HG02973 (cell line): ENCODE results near the gene WWOX.

Experiments
- ATAC-seq: cut with Tn5 transposase; IDR thresholded peaks from one replicate; pipeline ENCODE4 v1.9.1; 2021; ENCODE audit warnings: moderate library complexity; ENCODE audit not compliant: unreplicated experiment

The WWOX gene

GRCh38 chr16:78220571-78220970 is 121.1 kb downstream of the WWOX start:
- ATAC-seq: no peak

- no peak for ATAC-seq
Observed at GRCh38 chr16:78221892-78222291, 122.4 kb downstream of the WWOX start.

GRCh38 chr16:78224342-78224741 is 124.9 kb downstream of the WWOX start:
- no peak for ATAC-seq

DNA sequence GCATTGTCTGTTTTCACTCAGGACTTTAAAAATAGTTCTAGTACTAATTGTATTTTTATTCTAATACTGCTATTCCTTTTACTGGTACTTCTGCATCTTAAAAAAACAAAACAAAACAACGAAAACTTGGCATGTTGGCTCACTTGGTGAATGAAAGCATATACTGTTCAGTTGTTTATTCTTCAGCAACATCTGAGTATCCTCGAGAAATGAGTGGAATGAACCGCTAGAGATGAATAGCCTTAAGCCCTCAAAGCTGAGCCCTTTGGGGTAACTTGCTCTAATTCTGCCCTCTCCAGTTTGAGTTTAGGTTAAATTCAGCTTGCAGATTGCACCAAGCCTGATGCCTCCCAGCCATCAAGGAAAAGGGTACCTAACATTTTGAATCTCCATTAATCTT is 126.5 kb downstream of the WWOX start:
- ATAC-seq: no peak

DNA sequence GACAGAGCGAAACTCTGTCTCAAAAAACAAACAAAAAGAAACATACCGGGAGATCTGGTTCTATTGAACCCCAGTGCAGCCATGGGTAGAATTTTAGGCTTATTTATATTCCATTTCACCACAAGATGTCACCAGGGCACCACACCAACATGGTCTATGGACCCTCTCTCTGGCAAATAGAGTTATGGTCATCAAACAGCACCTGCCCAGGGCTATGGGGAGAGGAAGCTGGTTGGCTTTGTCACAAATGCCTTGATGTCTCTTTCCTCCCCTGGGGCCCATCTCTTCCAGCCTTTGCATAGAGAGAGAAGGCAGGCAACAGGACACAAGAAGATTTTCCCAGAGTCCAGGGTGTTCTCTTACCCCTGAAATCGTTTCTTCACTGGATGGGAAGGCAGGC is 128.4 kb downstream of the WWOX start:
- no peak for ATAC-seq

GRCh38 chr16:78228704-78229103 is 129.2 kb downstream of the WWOX start:
- ATAC-seq: no peak

DNA sequence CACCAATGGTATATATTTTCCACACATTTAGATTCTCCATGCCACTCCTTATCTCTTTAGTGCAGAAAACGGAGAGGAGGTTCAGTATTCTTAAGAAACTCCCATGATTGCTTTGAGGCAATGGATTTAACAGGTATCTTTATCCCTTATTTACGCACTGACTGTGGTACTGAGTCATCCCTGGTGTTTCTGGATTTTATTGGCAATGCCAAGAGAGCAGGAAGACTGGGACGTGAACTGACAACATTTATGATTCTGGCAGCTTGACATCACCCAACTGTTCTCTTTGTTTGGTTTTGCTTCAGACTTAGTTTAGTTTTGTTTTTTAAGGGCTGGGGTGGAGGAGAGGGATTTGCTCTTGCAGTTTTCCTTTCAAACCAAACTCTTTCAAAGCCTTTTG is 131.4 kb downstream of the WWOX start:
- ATAC-seq: no peak

DNA sequence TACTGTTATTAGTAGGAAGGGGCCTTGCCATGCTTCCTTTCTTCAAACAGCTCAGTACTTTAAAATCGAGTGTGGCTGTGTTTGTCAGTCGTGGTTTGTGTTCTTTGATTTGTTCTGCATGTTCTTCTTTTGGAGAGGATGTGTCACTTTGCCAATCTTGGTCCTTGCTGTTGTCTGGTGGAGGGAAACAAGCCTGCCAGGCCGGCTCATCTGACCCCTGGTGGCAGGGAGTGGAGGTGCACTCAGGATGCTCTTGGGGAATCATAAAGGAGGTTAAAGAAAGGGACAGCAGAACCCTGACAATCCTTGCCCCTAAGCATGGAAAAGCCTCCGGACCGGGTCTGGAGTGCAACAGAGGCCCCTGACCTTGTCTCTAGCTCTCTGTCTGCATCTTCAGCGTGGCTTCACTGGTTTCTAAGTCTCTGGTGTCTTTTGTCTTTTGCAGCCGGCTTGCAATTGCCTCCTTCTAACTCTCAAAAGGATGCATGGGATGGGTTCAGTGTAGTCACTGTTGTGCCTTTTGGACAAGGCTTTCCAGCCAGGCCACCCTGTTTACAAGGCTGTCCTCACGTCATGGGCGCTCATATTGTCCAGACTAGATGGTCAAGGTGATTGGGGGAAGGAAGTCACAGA is 135.8 kb downstream of the WWOX start:
- ATAC-seq: peak; percentile 98

DNA sequence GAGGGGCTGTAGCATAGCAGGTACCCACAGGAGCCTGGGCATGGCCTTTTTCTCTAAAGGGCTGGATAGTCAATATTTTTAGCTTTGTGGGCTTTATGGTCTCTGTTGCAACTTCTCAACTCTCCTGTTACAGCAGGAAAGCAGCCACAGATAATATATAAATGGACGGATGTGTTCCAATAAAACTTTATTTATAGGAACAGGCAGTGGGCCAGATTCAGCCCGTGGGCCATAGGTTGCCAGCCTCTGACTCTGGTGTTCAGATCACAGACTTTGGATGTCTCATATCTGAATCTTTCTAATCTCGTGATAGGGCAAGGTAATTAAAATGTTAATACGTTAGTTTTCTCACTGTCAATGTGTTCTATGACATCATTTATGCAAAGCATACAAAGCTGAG is 136.4 kb downstream of the WWOX start:
- ATAC-seq: no peak

DNA sequence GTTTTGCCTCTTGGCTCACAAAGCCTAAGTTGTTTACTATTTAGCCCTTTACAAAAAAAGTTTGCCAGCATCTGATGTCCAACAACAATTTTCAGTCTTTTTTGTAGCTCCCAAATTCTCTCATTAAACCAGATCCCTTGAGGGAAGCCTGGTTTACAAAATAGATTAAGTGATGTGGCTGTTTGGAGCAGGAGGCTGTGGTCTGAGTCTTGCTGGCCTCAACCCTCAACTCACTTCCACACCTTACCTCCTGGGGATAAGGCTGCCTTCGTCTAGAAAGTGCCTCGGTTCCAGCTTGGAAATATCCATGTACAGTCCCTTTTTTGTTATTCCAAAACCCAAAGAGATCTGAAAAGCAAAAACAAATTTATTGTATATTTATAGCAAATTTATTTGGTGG is 138.4 kb downstream of the WWOX start:
- ATAC-seq: no peak

DNA sequence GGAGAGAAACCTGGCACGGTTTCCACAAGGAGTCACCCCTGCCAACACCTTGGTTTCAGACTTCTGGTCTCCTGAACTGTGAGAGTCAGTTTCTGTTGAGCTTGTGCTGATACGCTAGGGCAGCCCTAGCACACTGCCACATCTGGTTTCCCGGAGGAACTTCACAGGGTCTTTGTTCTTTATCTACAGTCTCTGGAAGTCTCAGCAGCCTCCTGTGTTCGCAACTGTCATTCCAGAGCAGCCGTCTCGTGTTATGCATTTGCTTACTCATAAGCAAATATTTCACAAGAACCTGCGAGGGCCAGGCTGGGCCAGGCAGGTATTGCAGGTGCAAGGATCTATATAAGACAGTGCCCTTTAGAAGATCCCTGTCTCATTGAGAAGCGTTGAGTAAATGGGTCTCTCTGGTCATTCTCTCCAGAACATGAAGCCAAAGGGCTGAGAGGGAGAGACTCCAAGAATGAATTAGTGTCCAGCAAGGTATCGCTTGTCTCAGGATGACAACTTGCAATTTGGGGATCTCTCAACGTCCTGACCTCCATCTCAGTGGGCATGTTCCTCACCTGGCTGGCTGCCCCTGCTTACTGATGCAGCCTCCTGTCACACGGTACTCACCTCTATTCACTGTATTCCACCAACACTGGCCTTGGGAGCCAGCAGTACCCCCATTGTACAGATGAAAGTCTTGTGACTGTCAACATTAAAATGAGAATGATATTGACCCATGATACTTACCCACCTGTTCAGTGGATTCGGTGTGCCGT is 141.2 kb downstream of the WWOX start:
- no peak for ATAC-seq

- ATAC-seq: no peak
Observed at GRCh38 chr16:78242239-78242630, 142.8 kb downstream of the WWOX start.

DNA sequence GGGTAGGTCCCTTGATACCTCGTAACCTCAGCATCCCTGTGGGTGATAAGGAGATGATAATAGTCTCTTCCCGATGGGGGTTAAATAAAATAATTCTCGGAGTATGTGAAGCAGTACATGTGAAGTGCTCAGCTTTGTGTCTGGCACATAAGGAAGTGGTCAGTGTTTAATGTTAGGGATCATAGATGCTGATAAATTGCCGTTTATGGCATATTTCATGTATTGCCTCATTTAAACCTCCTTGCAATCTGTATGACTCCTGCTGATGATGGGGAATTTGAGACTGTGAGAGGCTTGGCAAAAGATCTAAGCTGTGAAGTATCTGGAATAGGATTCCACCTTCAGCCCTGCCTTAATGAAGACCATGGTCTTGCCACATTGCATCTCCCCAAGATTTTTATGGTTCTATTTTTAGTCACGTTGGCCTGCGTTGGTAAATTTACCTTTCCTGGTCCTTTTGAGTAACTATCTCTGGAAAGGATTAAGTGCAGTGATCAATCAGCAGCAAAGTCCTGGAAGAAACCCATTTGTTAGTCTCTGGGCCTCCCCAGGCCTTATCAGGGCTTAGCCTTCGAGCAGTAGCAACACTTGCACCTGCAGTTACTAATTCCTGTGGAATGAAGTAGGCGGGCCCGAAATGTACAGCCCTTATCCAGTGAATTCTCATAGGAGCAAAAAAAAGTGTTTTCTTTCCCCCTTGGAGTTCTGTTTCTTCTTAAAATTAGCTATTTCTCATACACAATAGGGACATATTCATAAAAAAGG is 144.9 kb downstream of the WWOX start:
- ATAC-seq: no peak

- ATAC-seq: no peak
Observed at GRCh38 chr16:78246559-78246958, 147.1 kb downstream of the WWOX start.

- ATAC-seq: no peak
Observed at GRCh38 chr16:78249056-78249455, 149.6 kb downstream of the WWOX start.

DNA sequence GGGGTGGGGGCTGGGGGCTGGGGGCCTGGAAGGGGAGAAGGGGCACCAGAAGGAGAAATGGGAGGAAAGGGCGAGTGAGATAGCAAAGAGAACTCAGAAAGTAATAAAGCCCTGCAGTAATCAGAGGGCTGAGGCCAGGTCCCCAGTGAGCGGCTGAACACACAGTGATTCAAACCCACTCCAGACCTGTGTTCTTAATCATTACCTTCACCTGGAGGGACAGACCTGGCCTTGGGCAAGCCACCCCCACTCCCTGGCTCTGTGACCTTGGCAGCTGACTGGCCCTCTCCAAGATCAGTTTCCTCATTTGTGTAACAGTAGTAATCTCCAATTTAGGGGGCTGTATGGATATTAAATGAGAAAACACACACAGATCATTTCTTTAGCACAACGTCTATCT is 150.4 kb downstream of the WWOX start:
- ATAC-seq: no peak

GRCh38 chr16:78251115-78251514 is 151.7 kb downstream of the WWOX start:
- no peak for ATAC-seq

GRCh38 chr16:78252757-78253156 is 153.3 kb downstream of the WWOX start:
- ATAC-seq: no peak

DNA sequence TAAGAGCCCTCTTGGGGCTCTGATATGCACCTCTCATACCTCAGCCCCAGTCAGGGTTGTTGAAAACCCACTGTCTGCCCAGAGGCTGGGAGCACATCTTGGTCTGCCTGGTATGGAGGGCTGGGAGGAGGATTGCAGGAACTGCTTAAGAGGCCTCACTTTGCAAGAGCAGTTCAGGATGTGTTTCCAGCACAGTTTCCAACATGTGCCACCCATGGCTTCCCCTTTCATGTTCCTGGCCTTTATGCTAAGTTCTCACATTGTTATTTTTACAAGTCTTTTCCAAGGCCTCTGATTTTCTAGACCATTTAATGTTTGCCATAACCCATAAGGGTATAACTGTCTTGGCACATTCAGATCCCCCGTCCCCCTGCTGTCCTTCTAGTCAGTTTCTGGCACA is 155.4 kb downstream of the WWOX start:
- no peak for ATAC-seq

DNA sequence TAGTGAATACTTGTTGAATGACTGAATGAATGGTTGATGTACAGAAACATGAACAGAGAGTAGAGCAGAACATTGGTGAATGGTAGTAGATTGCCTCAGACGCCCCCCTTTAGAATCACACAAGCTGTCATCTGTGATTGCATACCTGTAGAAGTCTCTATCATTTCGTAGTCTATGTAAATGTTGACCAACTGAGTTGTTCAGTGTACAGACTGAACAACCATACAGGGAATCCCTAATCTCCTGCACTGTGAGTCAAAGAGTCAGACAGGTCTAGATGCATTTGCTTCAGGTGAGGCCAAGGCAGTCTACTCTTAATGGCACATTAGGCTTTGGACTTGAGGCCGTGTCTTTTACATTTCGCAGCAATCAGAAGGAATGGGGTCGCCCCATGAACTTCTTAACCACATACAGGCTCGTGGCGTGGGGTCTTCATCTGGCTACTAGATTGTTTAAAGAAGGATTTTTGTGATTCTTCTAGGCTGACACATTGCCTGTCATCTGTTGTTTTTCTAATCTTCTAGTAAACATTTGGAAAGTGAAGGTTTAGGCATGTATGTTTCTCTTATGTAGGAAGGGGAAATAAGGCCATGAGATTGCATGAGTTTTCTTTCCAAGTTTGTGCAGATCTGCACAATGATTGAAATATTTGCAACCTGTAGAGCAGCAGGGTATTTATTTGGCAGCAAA is 157.4 kb downstream of the WWOX start:
- no peak for ATAC-seq

DNA sequence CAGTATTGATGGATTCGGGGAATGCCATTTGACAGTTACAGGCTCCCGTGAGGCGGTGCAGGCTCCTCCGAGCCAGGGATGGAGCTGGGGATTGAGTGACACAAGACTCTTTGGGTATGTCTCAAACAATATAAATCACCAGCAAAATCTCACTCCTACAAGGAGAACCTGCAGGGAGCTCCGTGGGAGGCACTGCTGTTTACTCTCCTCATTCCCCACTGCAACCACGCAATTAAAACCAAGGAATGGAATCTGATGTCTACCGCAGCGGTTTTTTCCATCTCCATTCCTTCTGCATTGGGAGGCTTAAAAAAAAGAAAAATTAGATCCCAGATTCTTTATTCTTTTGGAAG is 157.9 kb downstream of the WWOX start:
- ATAC-seq: no peak
